ENCODE data around the gene DDAH2.

Gene DDAH2

GRCh38 chr6:31732029-31732428, 2.9 kb upstream of the DDAH2 start:
- in situ Hi-C loops (cut with MboI; ENCODE audit: low pct_unique_long_range_greater_than_20kb, low sequenced_read_pairs, unreplicated experiment) = no loop called here
- no peak for TF ChIP-seq CTCF (IDR thresholded peaks at IDR 0.05; ENCODE audit: extremely low read depth, insufficient read depth, missing control alignments)
- no peak for DNase-seq (ENCODE audit: low spot score)

GRCh38 chr6:31730631-31731086, 1.6 kb upstream of the DDAH2 start:
- no peak for DNase-seq (ENCODE audit: low spot score)
- in situ Hi-C loops (cut with MboI; ENCODE audit: low pct_unique_long_range_greater_than_20kb, low sequenced_read_pairs, unreplicated experiment) = no loop called here
- TF ChIP-seq CTCF (IDR thresholded peaks at IDR 0.05; ENCODE audit: extremely low read depth, insufficient read depth, missing control alignments) = no peak

GRCh38 chr6:31729979-31730630, 1.0 kb upstream of the DDAH2 start:
- peak; percentile 86 for DNase-seq (ENCODE audit: low spot score)
- peak; percentile 5 for TF ChIP-seq CTCF (IDR thresholded peaks at IDR 0.05; ENCODE audit: extremely low read depth, insufficient read depth, missing control alignments)
- in situ Hi-C loops (cut with MboI; ENCODE audit: low pct_unique_long_range_greater_than_20kb, low sequenced_read_pairs, unreplicated experiment) = no loop called here

- DNase-seq (ENCODE audit: low spot score) = peak; percentile 87
- in situ Hi-C loops (cut with MboI; ENCODE audit: low pct_unique_long_range_greater_than_20kb, low sequenced_read_pairs, unreplicated experiment) = no loop called here
- peak; percentile 92 for TF ChIP-seq CTCF (IDR thresholded peaks at IDR 0.05; ENCODE audit: extremely low read depth, insufficient read depth, missing control alignments)
These were observed 448 bp upstream of the DDAH2 start for GRCh38 chr6:31729515-31729978.

- DNase-seq (ENCODE audit: low spot score) = peak; percentile 88
- in situ Hi-C loops (cut with MboI; ENCODE audit: low pct_unique_long_range_greater_than_20kb, low sequenced_read_pairs, unreplicated experiment) = no loop called here
- TF ChIP-seq CTCF (IDR thresholded peaks at IDR 0.05; ENCODE audit: extremely low read depth, insufficient read depth, missing control alignments) = no peak
These were observed 1.1 kb downstream of the DDAH2 start for GRCh38 chr6:31727717-31728671.

GRCh38 chr6:31727034-31727716, 1.9 kb downstream of the DDAH2 start:
- no peak for DNase-seq (ENCODE audit: low spot score)
- in situ Hi-C loops (cut with MboI; ENCODE audit: low pct_unique_long_range_greater_than_20kb, low sequenced_read_pairs, unreplicated experiment) = no loop called here
- no peak for TF ChIP-seq CTCF (IDR thresholded peaks at IDR 0.05; ENCODE audit: extremely low read depth, insufficient read depth, missing control alignments)
